Trophoblast cell (in vitro differentiated cells and primary cell): ENCODE data around the gene SPTLC2.
A peak's percentile ranks its signal among the peaks of the same experiment; 100 is the strongest.
"Not testable (repeated sequence)": the region's sequence is repeated elsewhere in the genome, so short reads cannot be mapped to it uniquely, and the experiment has no call there.

ENCODE experiments used
- DNase-seq, 2 donors: peaks; one replicate each; pipeline ENCODE4 v3.0.0-alpha.2; 2016
- H2AFZ ChIP-seq: 2 replicates; pipeline ENCODE4 v1.6.1; 2013; ENCODE audit warnings: low read length, moderate library complexity, mild to moderate bottlenecking; ENCODE audit not compliant: insufficient read depth, poor library complexity
- H2AK5ac ChIP-seq: 2 replicates; pipeline ENCODE4 v1.6.1; 2013; ENCODE audit warnings: mild to moderate bottlenecking, low read length
- H2BK120ac ChIP-seq: 2 replicates; pipeline ENCODE4 v1.6.1; 2013; ENCODE audit warnings: low read length, mild to moderate bottlenecking, moderate library complexity; ENCODE audit not compliant: insufficient read depth, poor library complexity
- H2BK12ac ChIP-seq: 2 replicates; pipeline ENCODE4 v1.6.1; 2013; ENCODE audit warnings: mild to moderate bottlenecking, low read length, moderate library complexity
- H2BK5ac ChIP-seq: 2 replicates; pipeline ENCODE4 v1.6.1; 2013; ENCODE audit warnings: low read length, low read depth, moderate library complexity, mild to moderate bottlenecking; ENCODE audit not compliant: poor library complexity
- H3K14ac ChIP-seq: 2 replicates; pipeline ENCODE4 v1.6.1; 2013; ENCODE audit warnings: mild to moderate bottlenecking, low read length
- H3K18ac ChIP-seq: 2 replicates; pipeline ENCODE4 v1.6.1; 2013; ENCODE audit warnings: mild to moderate bottlenecking, low read length
- H3K23ac ChIP-seq: 2 replicates; pipeline ENCODE4 v1.6.1; 2013; ENCODE audit warnings: low read length
- H3K27ac ChIP-seq: 2 replicates; pipeline ENCODE4 v1.5.1; 2013; ENCODE audit warnings: low read depth, mild to moderate bottlenecking, inconsistent platforms, low read length, moderate library complexity
- H3K27me3 ChIP-seq: 2 replicates; pipeline ENCODE4 v1.6.1; 2013; ENCODE audit warnings: inconsistent platforms, mild to moderate bottlenecking, low read length, moderate library complexity; ENCODE audit not compliant: insufficient read depth
- H3K36me3 ChIP-seq, 2 experiments: 1 replicate in 1 of 2; 2 replicates in 1 of 2; pipeline ENCODE4 v1.6.1; 2013; ENCODE audit warnings: low read length in 2 of 2, mild to moderate bottlenecking in 2 of 2, moderate library complexity in 1 of 2; ENCODE audit not compliant: insufficient read depth in 2 of 2, control insufficient read depth in 1 of 2
- H3K4ac ChIP-seq: 2 replicates; pipeline ENCODE4 v1.6.1; 2013; ENCODE audit warnings: low read depth, mild to moderate bottlenecking, low read length, moderate library complexity
- H3K4me1 ChIP-seq, 2 experiments: 1 replicate in 1 of 2; 2 replicates in 1 of 2; pipeline ENCODE4 v1.6.1; 2013; ENCODE audit warnings: low read length in 2 of 2, mild to moderate bottlenecking in 2 of 2, moderate library complexity in 1 of 2; ENCODE audit not compliant: insufficient read depth in 2 of 2, control insufficient read depth in 1 of 2
- H3K4me2 ChIP-seq: 2 replicates; pipeline ENCODE4 v1.6.1; 2013; ENCODE audit warnings: inconsistent platforms, mild to moderate bottlenecking, low read length, moderate library complexity
- H3K4me3 ChIP-seq: 2 replicates; pipeline ENCODE4 v1.5.1; 2013; ENCODE audit warnings: mild to moderate bottlenecking, low read depth, low read length, inconsistent platforms
- H3K79me1 ChIP-seq: one replicate; pipeline ENCODE4 v1.6.1; 2013; ENCODE audit warnings: low read length
- H3K79me2 ChIP-seq: 2 replicates; pipeline ENCODE4 v1.6.1; 2013; ENCODE audit warnings: low read length, mild to moderate bottlenecking; ENCODE audit not compliant: control insufficient read depth, insufficient read depth, poor library complexity
- H3K9ac ChIP-seq: 2 replicates; pipeline ENCODE4 v1.6.1; 2013; ENCODE audit warnings: mild to moderate bottlenecking, low read length
- H3K9me3 ChIP-seq: 2 replicates; pipeline ENCODE4 v1.6.1; 2013; ENCODE audit warnings: low read depth, mild to moderate bottlenecking, control low read depth, inconsistent platforms, low read length; ENCODE audit not compliant: insufficient read depth
- H4K12ac ChIP-seq: 2 replicates; pipeline ENCODE4 v1.6.1; 2013; ENCODE audit warnings: low read depth, mild to moderate bottlenecking, low read length, moderate library complexity
- H4K8ac ChIP-seq: 2 replicates; pipeline ENCODE4 v1.6.1; 2013; ENCODE audit warnings: low read depth, mild to moderate bottlenecking, low read length, moderate library complexity
- H4K91ac ChIP-seq: one replicate; pipeline ENCODE4 v1.6.1; 2013; ENCODE audit warnings: low read depth, mild to moderate bottlenecking, low read length, moderate library complexity
- WGBS: extraction: QIAGEN DNeasy Blood & Tissue Kit; methylation state at CpG from one replicate; pipeline ENCODE4 v1.1.7; 2013; ENCODE audit warnings: missing lambda C conversion rate; ENCODE audit not compliant: insufficient read length, insufficient coverage; ENCODE audit errors: extremely low coverage; 5-methylcytosine and 5-hydroxymethylcytosine counted together

The SPTLC2 gene

GRCh38 chr14:77554207-77554606 lies 62.2 kb downstream of the SPTLC2 start:
- Histone ChIP-seq H2AFZ (no peak overlapping the region), H4K91ac (no peak overlapping the region), H3K79me1 (no peaks in the 10 kb centered on the region), H3K36me3 (peaks cover 14% of the 10 kb centered on the region in 2 experiments), H3K79me2 (no peaks in the 10 kb centered on the region), H2BK5ac (no peak overlapping the region), H3K23ac (no peak overlapping the region), H2BK120ac (no peak overlapping the region), H3K9me3 (no peaks in the 10 kb centered on the region), H3K4me2 (no peak overlapping the region), H2AK5ac (no peak overlapping the region), H3K27me3 (no peaks in the 10 kb centered on the region), H4K12ac (no peak overlapping the region), H3K18ac (no peak overlapping the region), H3K4me1 (peaks cover 2% of the 10 kb centered on the region in 2 experiments), H2BK12ac (no peak overlapping the region), H3K4me3 (no peak overlapping the region), H3K14ac (no peak overlapping the region), H3K9ac (no peak overlapping the region), H3K4ac (no peak overlapping the region), H3K27ac (no peak overlapping the region), H4K8ac (no peak overlapping the region)
- DNase-seq, result no peak
- WGBS, result no CpG with 5 or more reads among the region's 5 CpGs

- H4K8ac ChIP-seq, result no peak overlapping the region
- H2AFZ ChIP-seq, result no peak overlapping the region
- no peaks in the 10 kb centered on the region for H3K27me3 ChIP-seq
- H4K91ac ChIP-seq, result no peak overlapping the region
- H3K36me3 ChIP-seq, result peaks cover 5 to 6% of the 10 kb centered on the region in 2 experiments
- no peaks in the 10 kb centered on the region for H3K79me1 ChIP-seq
- H3K27ac ChIP-seq, result peak overlapping the region; percentile 28
- H3K18ac ChIP-seq, result no peak overlapping the region
- no CpG with 5 or more reads among the region's 1 CpG for WGBS
- H3K4ac ChIP-seq, result no peak overlapping the region
- peaks cover 7 to 9% of the 10 kb centered on the region in 2 experiments for H3K4me1 ChIP-seq
- H3K9me3 ChIP-seq, result no peaks in the 10 kb centered on the region
- no peak overlapping the region for H2AK5ac ChIP-seq
- H4K12ac ChIP-seq, result no peak overlapping the region
- H3K79me2 ChIP-seq, result no peaks in the 10 kb centered on the region
- no peak overlapping the region for H2BK5ac ChIP-seq
- H3K23ac ChIP-seq, result no peak overlapping the region
- H3K4me2 ChIP-seq, result no peak overlapping the region
- no peak overlapping the region for H3K9ac ChIP-seq
- H2BK120ac ChIP-seq, result no peak overlapping the region
- H3K14ac ChIP-seq, result no peak overlapping the region
- peak; percentile 91 to 92 for DNase-seq
- no peak overlapping the region for H2BK12ac ChIP-seq
- no peak overlapping the region for H3K4me3 ChIP-seq
Observed at GRCh38 chr14:77549451-77549850, 67.0 kb downstream of the SPTLC2 start.

- peaks cover 12 to 15% of the 10 kb centered on the region in 2 experiments for H3K4me1 ChIP-seq
- peak; percentile 62 to 70 for DNase-seq
- H3K9ac ChIP-seq, result no peak overlapping the region
- H3K18ac ChIP-seq, result no peak overlapping the region
- H3K4me2 ChIP-seq, result no peak overlapping the region
- H3K4ac ChIP-seq, result no peak overlapping the region
- no peak overlapping the region for H3K4me3 ChIP-seq
- H3K79me2 ChIP-seq, result no peaks in the 10 kb centered on the region
- no peaks in the 10 kb centered on the region for H3K27me3 ChIP-seq
- H4K91ac ChIP-seq, result no peak overlapping the region
- no peak overlapping the region for H3K27ac ChIP-seq
- no peak overlapping the region for H4K12ac ChIP-seq
- H3K36me3 ChIP-seq, result peaks cover 4 to 7% of the 10 kb centered on the region in 2 experiments
- no peaks in the 10 kb centered on the region for H3K79me1 ChIP-seq
- no peak overlapping the region for H2AK5ac ChIP-seq
- no peak overlapping the region for H2BK5ac ChIP-seq
- no CpG with 5 or more reads among the region's 8 CpGs for WGBS
- H3K23ac ChIP-seq, result no peak overlapping the region
- H4K8ac ChIP-seq, result no peak overlapping the region
- no peak overlapping the region for H3K14ac ChIP-seq
- no peak overlapping the region for H2BK12ac ChIP-seq
- no peak overlapping the region for H2BK120ac ChIP-seq
- H2AFZ ChIP-seq, result no peak overlapping the region
- no peaks in the 10 kb centered on the region for H3K9me3 ChIP-seq
Observed at GRCh38 chr14:77547512-77548180, 68.8 kb downstream of the SPTLC2 start.

- H3K9ac ChIP-seq, H3K18ac ChIP-seq, H3K4me3 ChIP-seq, H2BK120ac ChIP-seq, H3K27me3 ChIP-seq, H4K91ac ChIP-seq, H2AK5ac ChIP-seq, H2BK5ac ChIP-seq, H3K9me3 ChIP-seq, H3K23ac ChIP-seq, H2AFZ ChIP-seq, H3K36me3 ChIP-seq, H2BK12ac ChIP-seq, H3K4me2 ChIP-seq, H3K27ac ChIP-seq, H4K8ac ChIP-seq, H4K12ac ChIP-seq, H3K79me1 ChIP-seq, H3K4ac ChIP-seq, H3K79me2 ChIP-seq, H3K14ac ChIP-seq: not testable (repeated sequence)
- no CpG with 5 or more reads among the region's 11 CpGs for WGBS
- peak; percentile 80 for DNase-seq
- peaks cover 12 to 19% of the 10 kb centered on the region in 2 experiments for H3K4me1 ChIP-seq
Observed at GRCh38 chr14:77545171-77545570, 71.3 kb downstream of the SPTLC2 start.
